ENCODE results near the gene VPS37C.

The VPS37C gene

DNA sequence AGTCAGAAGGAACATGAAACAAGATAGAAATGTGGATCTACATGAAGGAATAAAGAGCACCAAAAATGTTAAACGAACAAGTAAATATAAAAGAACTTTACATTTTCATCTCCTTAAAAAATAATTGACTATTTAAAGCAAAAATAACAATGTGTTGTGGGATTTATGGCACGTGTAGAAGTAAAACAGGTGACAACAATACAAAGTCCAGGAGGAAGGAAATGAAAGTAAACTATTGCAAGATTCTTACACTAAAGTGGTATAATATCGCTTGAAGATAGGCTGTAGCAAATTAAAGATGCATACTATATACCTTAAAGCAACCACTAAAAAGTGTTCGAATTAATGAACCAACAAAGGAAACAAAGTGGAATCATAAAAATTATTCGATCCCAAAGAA is 5.5 kb downstream of the VPS37C start:
- in situ Hi-C loops (cut with MboI; ENCODE audit: low sequenced_read_pairs): no loop called here

DNA sequence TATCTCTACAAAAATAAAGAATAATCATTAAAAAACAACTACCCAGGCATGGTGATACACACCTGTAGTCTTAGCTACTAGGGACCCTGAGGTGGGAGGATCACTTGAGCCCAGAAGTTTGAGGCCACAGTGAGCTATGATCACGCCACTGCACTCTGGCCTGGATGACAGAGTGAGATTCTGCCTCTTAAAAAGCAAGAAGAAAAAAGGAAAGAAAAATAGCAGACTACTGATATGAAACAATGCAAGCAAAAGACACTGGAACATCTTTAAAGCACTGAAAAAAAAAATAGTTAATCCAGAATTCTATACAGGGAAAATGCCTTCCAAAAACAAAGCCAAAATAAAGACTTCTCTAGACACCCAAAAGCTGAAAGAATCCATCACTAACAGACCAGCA is 5.9 kb downstream of the VPS37C start:
- in situ Hi-C loops (cut with MboI; ENCODE audit: low sequenced_read_pairs): no loop called here

DNA sequence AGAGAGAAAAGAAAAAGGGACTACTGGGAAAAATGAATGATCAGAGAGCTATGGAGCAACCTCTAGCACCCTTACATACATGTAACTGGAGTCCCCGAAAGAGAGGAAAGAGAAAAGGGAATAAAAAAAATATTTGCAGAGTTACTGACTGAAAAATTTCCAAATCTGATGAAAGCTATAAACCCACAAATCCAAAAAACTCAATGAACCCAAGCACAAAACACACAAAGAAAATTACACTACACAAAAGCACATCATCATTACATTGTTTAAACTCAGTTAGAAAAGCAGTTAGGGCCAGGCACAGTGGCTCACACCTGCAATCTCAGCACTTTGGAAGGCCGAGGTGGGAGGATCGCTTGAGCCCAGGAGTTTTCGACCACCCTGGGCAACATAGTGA is 6.7 kb downstream of the VPS37C start:
- in situ Hi-C loops (cut with MboI; ENCODE audit: low sequenced_read_pairs): no loop called here

DNA sequence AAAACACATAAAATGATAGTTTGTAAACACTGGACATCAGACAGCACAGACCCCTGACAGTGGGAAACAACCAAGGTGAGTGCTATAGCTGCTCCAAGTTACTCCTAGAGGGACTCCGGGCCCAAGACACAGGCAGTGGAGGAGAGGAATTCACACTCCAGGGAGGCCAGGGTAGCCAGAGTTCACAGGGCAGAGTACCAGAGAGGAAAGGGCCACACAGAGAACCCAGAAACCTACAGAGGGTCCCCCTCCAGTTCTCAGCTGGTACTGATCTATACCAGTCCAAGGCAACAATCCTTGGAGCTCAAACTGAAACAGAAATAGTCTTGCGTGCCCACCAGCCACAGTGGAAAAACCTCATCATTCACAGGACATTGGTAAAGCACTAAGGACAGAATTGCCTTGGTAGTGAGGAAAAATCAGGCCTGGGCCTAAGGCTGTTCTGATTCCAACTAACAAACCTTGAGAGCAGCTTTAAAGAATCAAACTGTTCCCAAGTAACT is 7.6 kb downstream of the VPS37C start:
- in situ Hi-C loops (cut with MboI; ENCODE audit: low sequenced_read_pairs): no loop called here

DNA sequence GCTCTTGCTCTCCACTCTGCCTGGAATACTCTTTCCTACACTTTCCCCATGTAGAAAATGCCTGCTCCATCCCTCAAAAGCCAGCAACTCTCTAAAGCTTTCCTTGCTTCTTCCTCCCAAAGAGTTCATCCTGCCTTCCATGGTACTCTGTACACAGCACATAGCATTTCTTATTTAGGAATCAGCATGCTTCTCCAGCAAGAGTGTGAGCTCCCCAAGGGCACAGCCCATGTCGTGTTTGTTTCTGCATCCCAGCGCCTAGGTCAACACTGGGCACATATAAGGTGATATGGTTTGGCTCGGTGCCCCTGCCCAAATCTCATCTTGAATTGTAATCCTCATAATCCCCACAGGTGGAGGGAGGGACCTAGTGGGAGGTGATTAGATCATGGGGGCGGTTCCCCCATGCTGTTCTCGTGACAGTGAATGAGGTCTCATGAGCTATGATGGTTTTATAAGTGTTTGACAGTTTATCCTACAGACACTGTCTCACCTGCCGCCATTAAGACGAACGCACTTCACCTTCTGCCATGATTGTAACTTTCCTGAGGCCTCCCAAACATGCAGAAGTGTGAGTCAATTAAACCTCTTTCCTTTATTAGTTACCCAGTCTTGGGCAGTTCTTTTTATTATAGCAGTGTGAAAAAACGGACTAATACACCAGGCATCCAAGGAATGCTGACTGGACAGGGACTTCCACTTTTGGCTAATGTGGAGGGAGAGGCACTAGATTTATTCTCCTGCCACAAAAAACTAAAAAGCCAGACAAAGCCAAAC is 8.2 kb downstream of the VPS37C start:
- in situ Hi-C loops (cut with MboI; ENCODE audit: low sequenced_read_pairs): no loop called here

DNA sequence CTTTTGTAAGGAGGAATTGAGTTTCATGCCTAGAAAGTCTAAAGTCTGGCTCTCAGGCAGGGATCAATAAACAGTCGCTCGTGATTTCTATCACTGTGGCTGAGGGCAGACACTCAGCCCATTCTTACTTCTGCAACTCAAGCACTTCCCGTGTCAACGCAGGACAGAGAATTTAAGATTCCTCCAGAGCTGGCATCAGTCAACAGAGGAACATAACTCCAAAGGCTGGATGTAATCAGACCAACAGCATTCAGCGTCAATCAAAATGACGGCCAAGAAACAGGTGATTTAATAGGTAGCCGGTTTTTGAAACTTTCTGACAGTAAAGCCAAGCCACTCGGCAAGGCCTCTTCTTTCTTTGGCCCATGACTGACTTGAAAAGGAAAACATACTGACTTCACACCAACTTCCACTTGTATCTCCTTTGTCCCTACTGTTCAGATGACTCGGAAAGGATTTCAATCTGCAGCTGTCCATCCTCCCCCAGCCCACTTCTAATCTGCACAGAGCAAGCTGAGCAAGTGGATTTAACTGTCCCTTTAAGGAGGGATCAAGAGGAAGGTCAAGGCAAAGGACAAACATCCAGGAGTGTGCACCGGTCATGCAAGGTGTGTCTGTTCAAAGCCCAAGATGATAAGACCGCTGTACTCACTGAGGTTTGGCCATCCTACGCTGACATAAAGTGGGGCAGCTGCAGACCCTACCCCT is 9.5 kb downstream of the VPS37C start:
- in situ Hi-C loops (cut with MboI; ENCODE audit: low sequenced_read_pairs): no loop called here

DNA sequence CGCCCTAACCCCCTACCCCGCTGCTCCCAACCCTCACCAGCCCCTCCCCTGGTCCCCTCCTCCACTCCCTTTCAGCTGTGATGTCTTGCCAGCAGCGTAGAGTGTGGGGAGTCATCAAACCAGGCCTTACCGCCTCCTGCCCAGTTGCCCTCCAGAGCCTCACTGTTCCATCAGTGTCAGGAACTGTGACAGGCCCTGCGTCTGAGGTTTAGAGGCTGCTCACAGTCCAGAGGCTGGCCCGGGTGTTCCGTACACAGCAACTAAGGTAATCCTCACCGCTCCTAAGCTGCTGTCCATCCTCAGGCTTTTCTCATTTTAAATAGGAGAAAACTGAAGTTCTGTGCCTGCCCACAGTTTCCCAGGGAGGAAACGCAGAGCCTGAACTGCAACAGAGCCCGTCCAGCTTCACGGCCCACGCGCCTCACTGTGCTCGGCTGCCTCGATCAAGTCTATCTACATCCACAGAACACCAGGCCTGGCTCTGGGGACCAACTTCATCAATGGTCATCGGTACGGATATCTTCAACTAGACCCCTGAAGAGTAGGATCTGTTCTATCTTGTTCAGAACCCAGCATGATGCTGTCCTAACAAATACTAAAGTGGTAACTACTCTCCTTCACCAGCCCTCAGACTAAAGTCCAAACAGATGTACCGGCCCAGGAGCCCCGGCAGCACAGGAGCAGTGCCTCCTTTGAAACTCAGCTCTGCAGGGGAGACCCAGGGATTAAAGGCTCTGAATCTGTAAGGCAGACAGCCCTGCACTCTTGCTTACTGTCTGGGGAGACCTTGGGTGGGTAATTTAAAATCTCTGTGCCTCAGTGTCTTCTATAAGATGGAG is 10.3 kb downstream of the VPS37C start:
- in situ Hi-C loops (cut with MboI; ENCODE audit: low sequenced_read_pairs): no loop called here

DNA sequence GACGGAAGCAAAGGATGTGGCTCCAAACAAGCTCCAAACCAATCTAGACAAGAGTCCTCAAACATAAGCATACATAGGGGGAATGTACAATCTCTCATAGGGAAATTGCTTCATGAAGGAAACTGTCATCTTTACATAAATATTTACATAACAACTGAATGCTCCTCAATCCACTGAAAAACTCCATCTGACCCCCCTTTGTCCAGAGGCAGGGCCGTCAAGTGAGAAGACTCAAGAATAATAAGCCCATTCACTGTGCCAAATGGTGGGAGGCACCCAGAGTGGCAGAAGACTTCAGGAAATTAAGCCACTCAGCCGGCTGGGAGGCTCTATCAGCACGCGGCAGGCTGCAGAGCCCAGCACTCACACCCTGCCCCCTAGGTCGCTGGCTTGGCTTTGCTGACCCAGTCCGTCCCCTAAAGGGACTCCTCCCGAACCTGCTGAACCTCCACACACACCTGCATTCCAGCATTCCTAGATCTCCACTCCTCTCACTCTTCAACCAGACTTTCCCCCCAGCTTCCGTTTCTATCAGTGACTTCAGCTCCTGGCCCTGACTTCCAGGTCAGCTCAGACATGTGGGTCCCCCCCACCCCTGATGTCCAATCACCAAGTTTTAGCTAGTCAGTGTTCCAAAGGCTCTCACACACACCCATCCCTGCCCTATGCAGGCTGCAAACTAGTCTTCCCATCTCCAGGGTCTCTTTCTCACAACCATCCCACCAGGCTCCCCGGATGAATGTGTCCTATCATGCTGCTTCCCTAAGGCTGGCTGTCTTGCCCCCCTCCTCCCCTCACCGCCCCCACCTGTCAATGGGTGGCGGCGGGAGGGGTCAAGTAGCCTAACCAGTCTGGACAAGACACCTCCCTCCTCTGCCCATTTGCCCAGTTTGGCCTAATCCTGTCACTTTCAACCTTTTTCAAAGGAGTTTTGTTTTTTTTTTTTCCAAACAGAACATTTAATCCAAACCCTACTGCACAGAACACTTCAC is 11.3 kb downstream of the VPS37C start:
- in situ Hi-C loops (cut with MboI; ENCODE audit: low sequenced_read_pairs): no loop called here

DNA sequence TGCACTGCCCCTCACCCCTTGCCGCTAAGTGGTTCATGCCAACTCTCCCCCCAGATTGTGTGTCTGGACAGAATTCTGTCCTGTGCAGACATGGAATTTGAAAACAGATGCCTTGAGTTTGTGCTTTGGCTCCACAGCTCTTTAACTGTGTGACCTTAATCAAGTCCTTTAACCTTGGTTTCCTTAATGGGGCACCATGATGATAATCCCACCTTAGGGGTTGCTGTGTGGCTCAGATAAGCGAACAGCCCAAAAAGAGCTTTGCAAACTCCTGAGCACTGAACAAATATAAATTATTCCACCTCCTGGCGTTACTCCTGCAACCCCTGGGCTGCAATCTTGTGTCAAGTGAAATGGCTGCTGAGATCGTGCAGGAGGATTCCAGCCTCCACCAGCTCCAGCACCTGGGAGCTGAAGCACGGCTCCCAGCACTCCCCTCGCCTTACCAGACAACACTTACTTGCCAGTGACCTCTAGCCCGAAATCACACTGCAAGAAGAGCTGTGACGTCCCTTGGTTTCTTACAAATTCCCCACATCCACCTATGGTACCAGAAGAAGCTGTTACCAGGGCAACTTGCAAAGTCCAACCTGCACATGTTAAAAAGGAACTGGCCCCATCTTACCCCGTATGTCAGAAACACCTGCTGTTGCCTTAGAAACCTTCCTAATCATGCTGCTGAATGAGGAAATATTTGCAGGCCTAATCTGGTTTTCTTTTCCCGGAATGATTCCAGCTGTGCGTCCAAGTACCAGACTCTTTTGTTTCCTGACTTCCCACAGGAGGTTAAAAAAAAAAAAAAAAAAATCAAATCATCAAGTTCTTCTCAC is 13.2 kb downstream of the VPS37C start:
- in situ Hi-C loops (cut with MboI; ENCODE audit: low sequenced_read_pairs): no loop called here

DNA sequence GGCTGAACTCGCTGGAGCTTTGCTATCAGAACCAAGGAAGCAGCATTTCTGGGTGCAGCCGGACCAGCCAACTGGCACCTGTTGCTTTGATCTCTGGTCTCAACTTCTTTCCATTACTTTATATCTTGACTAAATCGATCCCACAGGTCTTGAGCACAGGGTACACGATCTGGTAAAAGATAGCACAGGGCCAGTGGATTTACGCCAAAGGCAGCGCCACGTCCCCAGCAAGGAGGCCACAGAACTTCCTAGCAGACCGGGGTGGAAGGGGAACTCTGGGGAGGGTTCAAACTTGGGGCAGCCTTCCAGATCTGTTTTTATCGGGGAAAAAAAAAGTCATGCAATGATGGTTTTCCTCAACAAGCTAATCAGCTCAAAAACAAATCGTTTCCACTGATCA is 14.0 kb downstream of the VPS37C start:
- in situ Hi-C loops (cut with MboI; ENCODE audit: low sequenced_read_pairs): no loop called here

DNA sequence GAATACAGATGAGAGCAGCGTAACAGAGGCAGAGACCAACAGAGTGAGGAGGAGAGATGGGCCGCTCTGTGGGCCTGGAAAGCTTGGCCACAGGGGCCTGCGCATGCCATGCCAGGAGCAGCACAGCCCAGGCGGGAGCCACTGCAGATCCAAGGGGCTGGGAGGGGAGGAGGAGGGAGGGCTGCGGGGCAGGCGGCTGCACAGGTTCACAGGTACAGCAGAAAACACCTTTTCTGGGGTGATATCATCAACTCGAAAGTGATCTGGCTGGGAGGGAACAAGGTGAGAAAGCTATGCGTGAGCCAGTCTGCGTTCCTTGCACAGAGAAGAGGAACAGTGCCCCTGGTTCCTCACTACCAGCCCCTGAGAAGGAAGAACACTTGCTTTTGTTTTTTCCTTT is 14.8 kb downstream of the VPS37C start:
- in situ Hi-C loops (cut with MboI; ENCODE audit: low sequenced_read_pairs): no loop called here

DNA sequence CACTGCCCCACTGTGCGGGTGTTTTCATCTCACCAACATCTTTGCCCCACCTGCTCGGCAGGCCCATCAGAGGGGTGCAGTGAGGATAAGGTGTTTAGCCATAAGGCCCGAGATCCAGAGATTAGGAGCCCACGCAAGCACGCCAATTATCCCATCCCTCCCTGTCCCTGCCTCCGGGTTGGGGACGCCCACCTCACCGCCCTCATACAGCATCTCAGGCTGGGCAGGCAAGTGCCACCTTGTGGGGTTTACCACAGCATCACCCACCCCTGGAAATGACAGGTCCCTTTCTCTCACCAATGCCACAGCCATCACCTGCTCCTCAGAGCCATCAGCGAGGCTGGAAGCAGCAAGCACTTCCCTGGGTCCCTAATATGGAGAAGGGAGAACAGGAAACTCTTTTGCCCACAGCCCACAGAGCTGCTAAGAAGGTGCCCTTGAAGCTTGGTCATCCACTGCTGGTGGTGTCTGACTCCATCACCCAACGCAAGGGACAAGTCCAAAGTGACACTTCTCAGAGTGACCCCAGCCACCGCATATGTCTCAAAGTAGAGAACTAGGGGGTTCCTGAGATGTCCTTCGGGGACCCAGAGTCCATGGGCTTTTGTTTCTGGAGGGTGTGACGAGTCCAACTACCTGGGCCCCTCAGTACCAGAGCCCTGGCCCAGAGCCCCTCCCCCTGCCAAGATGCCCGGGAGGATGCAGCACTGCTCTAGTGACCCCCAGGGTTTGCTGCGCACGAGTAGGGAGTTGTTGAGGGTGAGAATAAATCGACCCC is 15.8 kb downstream of the VPS37C start:
- in situ Hi-C loops (cut with MboI; ENCODE audit: low sequenced_read_pairs): no loop called here

DNA sequence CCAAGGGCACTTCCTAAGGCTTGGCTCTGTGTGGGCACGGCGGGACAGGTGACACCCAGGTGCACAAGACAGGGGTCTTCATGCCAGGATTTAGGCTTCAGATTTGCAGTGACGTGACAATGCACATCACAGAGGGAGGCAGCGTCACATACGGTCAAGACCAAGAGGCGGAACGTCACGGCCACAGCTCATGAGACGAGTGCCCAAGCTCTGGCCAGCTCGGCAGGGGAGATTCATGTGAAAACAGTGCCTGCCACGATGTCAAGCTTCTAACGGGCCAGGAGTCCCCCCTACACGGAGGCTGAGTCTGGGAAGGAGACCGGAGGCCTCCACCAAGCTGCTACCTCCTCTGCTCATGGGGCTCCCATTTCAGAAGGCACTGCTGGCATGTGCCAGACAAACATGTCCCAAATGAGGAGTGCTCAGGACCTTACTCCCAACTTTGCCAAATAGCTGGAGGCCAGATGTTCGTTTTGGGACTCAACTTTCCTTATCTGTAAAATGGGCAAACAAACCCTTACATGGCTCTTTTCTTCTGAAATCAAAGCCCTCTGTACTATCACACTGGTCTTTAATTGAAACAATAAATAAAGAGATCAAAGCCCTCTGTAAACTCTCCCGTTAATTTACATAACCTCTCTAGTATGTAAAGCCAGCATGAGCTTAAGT is 16.6 kb downstream of the VPS37C start:
- in situ Hi-C loops (cut with MboI; ENCODE audit: low sequenced_read_pairs): no loop called here

DNA sequence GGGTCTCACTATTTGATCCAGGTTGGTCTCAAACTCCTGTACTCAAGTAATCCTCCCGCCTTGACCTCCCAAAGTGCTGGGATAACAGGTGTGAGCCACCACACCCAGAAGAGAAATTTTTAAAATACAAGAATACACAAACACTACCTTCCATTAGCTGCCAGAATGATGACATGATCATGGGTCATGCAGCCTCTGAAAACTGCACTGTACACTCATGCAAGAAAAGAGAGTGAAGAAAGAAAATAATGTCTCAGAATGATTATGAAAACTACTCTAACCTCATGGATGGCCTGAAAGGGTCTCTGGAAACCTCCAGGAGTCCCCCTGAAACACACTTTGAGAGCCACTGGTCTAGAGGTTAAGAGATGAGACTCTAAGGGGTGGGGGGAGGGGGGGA is 18.8 kb downstream of the VPS37C start:
- in situ Hi-C loops (cut with MboI; ENCODE audit: low sequenced_read_pairs): no loop called here

DNA sequence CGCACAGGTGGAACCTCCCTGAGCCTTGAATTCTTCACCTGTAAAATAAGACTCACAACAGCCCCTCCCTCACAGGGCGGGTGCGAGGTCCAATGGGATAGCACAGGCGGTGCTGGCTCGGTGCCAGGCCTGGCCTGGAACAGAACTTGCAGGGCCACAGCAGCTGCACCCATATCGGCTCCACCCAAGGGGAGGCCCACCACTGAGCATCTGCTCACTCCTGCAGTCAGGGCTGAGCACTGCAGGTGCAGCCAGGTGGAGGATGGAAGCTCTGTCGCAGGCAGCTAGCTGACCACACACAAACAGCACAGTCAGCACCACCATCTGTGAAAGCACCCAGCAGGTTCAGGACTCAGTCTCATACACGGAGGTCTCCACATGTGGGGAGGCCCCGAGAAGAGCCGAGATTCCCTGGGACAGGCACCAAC is 19.6 kb downstream of the VPS37C start:
- in situ Hi-C loops (cut with MboI; ENCODE audit: low sequenced_read_pairs): no loop called here

DNA sequence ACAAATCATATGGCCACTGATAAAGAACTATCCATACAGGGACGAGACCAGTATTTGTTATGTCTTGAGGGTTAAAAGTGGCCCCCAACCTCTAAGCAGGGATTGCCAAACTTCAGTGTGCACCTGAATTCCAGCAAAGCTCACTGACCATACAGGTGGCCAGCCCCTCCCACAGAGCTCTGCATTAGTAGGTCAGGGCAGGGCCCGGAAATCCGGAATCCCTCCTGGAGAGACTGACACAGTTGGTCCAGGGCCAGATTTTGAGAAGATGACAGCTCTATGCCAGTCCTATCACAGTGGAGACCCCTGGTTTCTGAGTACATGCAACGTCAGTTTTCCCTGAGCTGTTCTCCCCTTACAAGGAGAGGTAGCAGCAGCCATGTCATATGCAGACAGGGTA is 20.8 kb downstream of the VPS37C start:
- in situ Hi-C loops (cut with MboI; ENCODE audit: low sequenced_read_pairs): no loop called here

DNA sequence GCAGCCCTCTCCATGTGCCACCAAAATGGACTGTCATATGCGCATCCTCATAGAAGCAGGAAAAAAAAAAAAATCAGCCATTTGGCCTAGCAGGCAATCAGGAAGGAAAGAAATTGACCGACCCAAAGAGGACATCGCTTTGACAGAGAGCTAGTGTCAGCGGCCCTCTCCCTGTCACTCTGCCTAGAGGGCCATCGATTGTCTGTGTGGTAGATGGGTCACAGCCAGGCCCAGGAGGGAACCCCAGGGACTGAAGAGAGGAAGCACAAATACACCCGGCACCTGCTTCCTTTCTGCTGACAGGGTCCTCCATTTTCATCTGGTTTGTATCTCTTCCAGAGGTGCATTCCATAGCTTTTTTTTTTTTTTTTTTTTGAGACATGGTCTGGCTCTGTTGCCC is 21.8 kb downstream of the VPS37C start:
- in situ Hi-C loops (cut with MboI; ENCODE audit: low sequenced_read_pairs): no loop called here

DNA sequence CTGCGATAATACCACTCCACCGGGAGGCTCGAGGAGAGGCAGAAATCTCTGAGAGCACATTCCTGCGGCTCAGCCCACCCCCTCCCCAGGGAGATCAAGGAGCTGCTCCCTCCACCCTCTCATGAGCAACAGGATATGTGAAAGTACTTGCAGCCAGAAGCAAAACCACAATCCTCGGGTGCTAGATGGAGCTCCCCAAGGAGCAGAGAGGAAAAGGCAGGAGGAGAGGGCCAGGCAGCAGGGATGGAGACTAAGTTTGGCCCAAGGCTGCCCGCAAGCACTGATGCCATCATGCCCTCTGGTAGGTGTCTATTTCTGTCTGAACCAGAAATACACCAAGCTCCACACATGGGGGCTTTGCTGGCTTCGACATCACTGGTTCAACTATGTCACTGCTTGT is 22.3 kb downstream of the VPS37C start:
- in situ Hi-C loops (cut with MboI; ENCODE audit: low sequenced_read_pairs): no loop called here
